HEK293 (cell line): ENCODE results near the gene DAND5.

Experiments
- CTCF ChIA-PET: fragments of 350-600 bp; formaldehyde crosslinking; extraction: SDS; loops from one replicate; lab custom pipeline; 2021; ENCODE audit warnings: antibody characterized with exemption; lab: Yijun Ruan, JAX
- POLR2A ChIA-PET: fragments of 300-600 bp; formaldehyde crosslinking; extraction: SDS; loops from one replicate; lab custom pipeline; 2020; ENCODE audit warnings: antibody characterized with exemption, inconsistent platforms; lab: Yijun Ruan, JAX
- H3K27ac ChIP-seq: fragments of 200-500 bp; sonication (Bioruptor generic); 2 replicates; pipeline ENCODE4 v1.5.1; 2014; ENCODE audit warnings: low read depth, low read length, control low read depth, inconsistent platforms; ENCODE audit errors: extremely low read depth
- H3K36me3 ChIP-seq, 2 experiments: fragments of 200-500 bp in 1 of 2; sonication (Bioruptor generic) in 1 of 2; 1 replicate in 1 of 2; 2 replicates in 1 of 2; pipeline ENCODE4 v1.5.1; 2014 to 2017; ENCODE audit warnings: inconsistent platforms in 2 of 2, low read length in 2 of 2; ENCODE audit not compliant: control insufficient read depth in 2 of 2, insufficient read depth in 1 of 2
- H3K4me1 ChIP-seq: fragments of 200-500 bp; sonication (Bioruptor generic); 2 replicates; pipeline ENCODE4 v1.5.1; 2014; ENCODE audit warnings: mild to moderate bottlenecking, low read length, inconsistent platforms; ENCODE audit not compliant: control insufficient read depth, insufficient read depth
- H3K4me3 ChIP-seq: 2 replicates; pipeline ENCODE4 v1.5.1; 2011; ENCODE audit warnings: low read depth, mild to moderate bottlenecking, control low read depth, low read length, moderate library complexity
- H3K9me3 ChIP-seq: fragments of 200-500 bp; sonication (Bioruptor generic); 2 replicates; pipeline ENCODE4 v1.5.1; 2014; ENCODE audit warnings: low read depth, low read length, inconsistent platforms; ENCODE audit not compliant: control insufficient read depth, insufficient read depth
- HIC1 ChIP-seq: fragments of 450-650 bp; formaldehyde crosslinking; IDR thresholded peaks from 2 replicates; pipeline ENCODE4 v1.5.1; 2016; ENCODE audit warnings: missing biosample characterization, missing genetic modification characterization
- IKZF3 ChIP-seq: fragments of 450-650 bp; IDR thresholded peaks from 2 replicates; pipeline ENCODE4 v1.5.0; 2018; ENCODE audit warnings: missing biosample characterization, mild to moderate bottlenecking, missing genetic modification characterization, moderate library complexity
- REST ChIP-seq: fragments of 450-650 bp; formaldehyde crosslinking; IDR thresholded peaks from 2 replicates; pipeline ENCODE4 v1.5.1; 2016; ENCODE audit warnings: missing biosample characterization, missing genetic modification characterization
- ZBTB20 ChIP-seq: fragments of 450-650 bp; formaldehyde crosslinking; IDR thresholded peaks from 2 replicates; pipeline ENCODE4 v1.5.1; 2016; ENCODE audit warnings: missing biosample characterization, missing genetic modification characterization
- ZBTB44 ChIP-seq: fragments of 450-650 bp; IDR thresholded peaks from 2 replicates; pipeline ENCODE4 v1.5.1; 2018; ENCODE audit warnings: missing biosample characterization, mild to moderate bottlenecking, missing genetic modification characterization
- ZNF10 ChIP-seq: fragments of 450-650 bp; formaldehyde crosslinking; IDR thresholded peaks from 2 replicates; pipeline ENCODE4 v1.5.1; 2017; ENCODE audit warnings: missing biosample characterization, missing genetic modification characterization
- ZNF174 ChIP-seq: fragments of 450-650 bp; formaldehyde crosslinking; IDR thresholded peaks from 2 replicates; pipeline ENCODE4 v1.5.0; 2017; ENCODE audit warnings: missing biosample characterization, mild to moderate bottlenecking, missing genetic modification characterization
- ZNF324 ChIP-seq: fragments of 450-650 bp; formaldehyde crosslinking; IDR thresholded peaks from 2 replicates; pipeline ENCODE4 v1.5.1; 2016; ENCODE audit warnings: missing biosample characterization, missing genetic modification characterization
- ZNF335 ChIP-seq: fragments of 450-650 bp; formaldehyde crosslinking; conservative IDR thresholded peaks from 2 replicates; pipeline ENCODE4 v1.5.1; 2016; ENCODE audit warnings: missing biosample characterization, missing genetic modification characterization
- ZNF341 ChIP-seq: fragments of 450-650 bp; formaldehyde crosslinking; IDR thresholded peaks from 2 replicates; pipeline ENCODE4; 2016; ENCODE audit warnings: low read depth, missing biosample characterization, missing genetic modification characterization
- ZNF354C ChIP-seq: fragments of 450-650 bp; formaldehyde crosslinking; IDR thresholded peaks from 2 replicates; pipeline ENCODE4 v1.5.1; 2016; ENCODE audit warnings: missing biosample characterization, missing genetic modification characterization, low read depth, borderline replicate concordance
- ZNF423 ChIP-seq: fragments of 450-650 bp; formaldehyde crosslinking; IDR thresholded peaks from 2 replicates; pipeline ENCODE4 v1.5.1; 2016; ENCODE audit warnings: missing biosample characterization, missing genetic modification characterization
- ZNF610 ChIP-seq: fragments of 450-650 bp; formaldehyde crosslinking; IDR thresholded peaks from 2 replicates; pipeline ENCODE4 v1.5.1; 2016; ENCODE audit warnings: missing biosample characterization, missing genetic modification characterization, borderline replicate concordance
- ZNF623 ChIP-seq: fragments of 450-650 bp; formaldehyde crosslinking; IDR thresholded peaks from 2 replicates; pipeline ENCODE4 v1.5.1; 2016; ENCODE audit warnings: missing biosample characterization, missing genetic modification characterization
- ZNF654 ChIP-seq: fragments of 450-650 bp; formaldehyde crosslinking; IDR thresholded peaks from 2 replicates; pipeline ENCODE4 v1.5.1; 2016; ENCODE audit warnings: low read depth, missing biosample characterization, missing genetic modification characterization
- ZNF837 ChIP-seq: fragments of 450-650 bp; formaldehyde crosslinking; IDR thresholded peaks from 2 replicates; pipeline ENCODE4 v1.5.1; 2016; ENCODE audit warnings: missing biosample characterization, missing genetic modification characterization
- ZXDB ChIP-seq: fragments of 450-650 bp; formaldehyde crosslinking; IDR thresholded peaks from 2 replicates; pipeline ENCODE4 v1.5.1; 2016; ENCODE audit warnings: missing biosample characterization, missing genetic modification characterization

The DAND5 gene

GRCh38 chr19:13007292-13008045 lies 38.1 kb downstream of the DAND5 start:
- H3K4me1 ChIP-seq = no peaks in the 10 kb centered on the region
- CTCF ChIA-PET = interaction anchor here (0.6 to 8.5 kb wide), 6 partner anchors 22 to 1868 kb away, joined by 3 to 56 read pairs (median 4); no protein-coding TSS in a partner anchor
- H3K27ac ChIP-seq = no peak overlapping the region

More at GRCh38 chr19:13007292-13008045, 38.1 kb downstream of the DAND5 start:
- no peaks in the 10 kb centered on the region for H3K36me3 ChIP-seq
- no peak for TF ChIP-seq ZNF354C (tag by site-specific recombination)
- no peak for TF ChIP-seq ZNF10 (tag by site-specific recombination)
- TF ChIP-seq ZXDB (tag by site-specific recombination) = no peak
- TF ChIP-seq ZNF837 (tag by site-specific recombination) = no peak
- TF ChIP-seq ZNF324 = no peak
- no peak for TF ChIP-seq REST (tag by site-specific recombination)
- TF ChIP-seq ZBTB44 (tag by site-specific recombination) = no peak
- no peak for TF ChIP-seq ZNF174 (tag by site-specific recombination)
- no peak for TF ChIP-seq ZNF654 (tag by site-specific recombination)
- TF ChIP-seq ZNF335 (tag by site-specific recombination) = no peak
- no peak for TF ChIP-seq ZNF341
- no peak for TF ChIP-seq ZNF623 (tag by site-specific recombination)
- no peak for TF ChIP-seq ZNF423 (tag by site-specific recombination)
- no peak for TF ChIP-seq ZBTB20
- TF ChIP-seq ZNF610 = no peak
- no peak for TF ChIP-seq IKZF3
- no peak; the same call in 1 of the 2 replicates for TF ChIP-seq HIC1 (tag by site-specific recombination)
- POLR2A ChIA-PET = no interaction called here
- no peak overlapping the region for H3K4me3 ChIP-seq
- H3K9me3 ChIP-seq = no peaks in the 10 kb centered on the region
